Osteocyte (in vitro differentiated cells): ENCODE measurements around the gene PDZD2. TPM values are rescaled to one million over a fixed set of nuclear protein-coding genes. Genes with fewer than 3 reads are reported as not detected.

Experiments used
- DNase-seq: peaks from one replicate; pipeline ENCODE4 v3.0.0; 2021; ENCODE audit warnings: mixed read lengths; ENCODE audit not compliant: unreplicated experiment; ENCODE audit errors: extremely low spot score
- H3K27ac Mint-ChIP-seq: one replicate; pipeline ENCODE4 v1.8.0; 2021; ENCODE audit warnings: mild to moderate bottlenecking, mixed read lengths; ENCODE audit not compliant: unreplicated experiment
- H3K27me3 Mint-ChIP-seq: one replicate; pipeline ENCODE4 v1.8.0; 2021; ENCODE audit warnings: mixed read lengths; ENCODE audit not compliant: unreplicated experiment
- H3K36me3 Mint-ChIP-seq: one replicate; pipeline ENCODE4 v1.8.0; 2021; ENCODE audit warnings: mixed read lengths; ENCODE audit not compliant: unreplicated experiment
- H3K4me1 Mint-ChIP-seq: one replicate; pipeline ENCODE4 v1.8.0; 2021; ENCODE audit warnings: mixed read lengths; ENCODE audit not compliant: unreplicated experiment
- H3K4me3 Mint-ChIP-seq: one replicate; pipeline ENCODE4 v1.8.0; 2021; ENCODE audit warnings: mild to moderate bottlenecking, moderate library complexity, mixed read lengths; ENCODE audit not compliant: unreplicated experiment
- H3K9me3 Mint-ChIP-seq: one replicate; pipeline ENCODE4 v1.8.0; 2021; ENCODE audit warnings: mixed read lengths; ENCODE audit not compliant: unreplicated experiment
- total RNA-seq: library from RNA; stranded (reverse); gene quantifications from 2 replicates; pipeline ENCODE4 v1.2.1, GENCODE V29; 2021
- TF ChIP-seq, protein P1 (sequence below): fragments of 200-600 bp; sonication (generic); IDR thresholded peaks from 2 replicates; pipeline ENCODE4 v1.5.0; 2021; ENCODE audit warnings: antibody characterized with exemption, mild to moderate bottlenecking, moderate library complexity

Gene PDZD2
- total RNA-seq, 1 donor from 2014 or later = 2.3 TPM

- H3K27ac Mint-ChIP-seq = no peak overlapping the region
- H3K9me3 Mint-ChIP-seq = no peaks in the 10 kb centered on the region
- H3K36me3 Mint-ChIP-seq = no peaks in the 10 kb centered on the region
- DNase-seq = no peak
- TF ChIP-seq, protein P1, sequence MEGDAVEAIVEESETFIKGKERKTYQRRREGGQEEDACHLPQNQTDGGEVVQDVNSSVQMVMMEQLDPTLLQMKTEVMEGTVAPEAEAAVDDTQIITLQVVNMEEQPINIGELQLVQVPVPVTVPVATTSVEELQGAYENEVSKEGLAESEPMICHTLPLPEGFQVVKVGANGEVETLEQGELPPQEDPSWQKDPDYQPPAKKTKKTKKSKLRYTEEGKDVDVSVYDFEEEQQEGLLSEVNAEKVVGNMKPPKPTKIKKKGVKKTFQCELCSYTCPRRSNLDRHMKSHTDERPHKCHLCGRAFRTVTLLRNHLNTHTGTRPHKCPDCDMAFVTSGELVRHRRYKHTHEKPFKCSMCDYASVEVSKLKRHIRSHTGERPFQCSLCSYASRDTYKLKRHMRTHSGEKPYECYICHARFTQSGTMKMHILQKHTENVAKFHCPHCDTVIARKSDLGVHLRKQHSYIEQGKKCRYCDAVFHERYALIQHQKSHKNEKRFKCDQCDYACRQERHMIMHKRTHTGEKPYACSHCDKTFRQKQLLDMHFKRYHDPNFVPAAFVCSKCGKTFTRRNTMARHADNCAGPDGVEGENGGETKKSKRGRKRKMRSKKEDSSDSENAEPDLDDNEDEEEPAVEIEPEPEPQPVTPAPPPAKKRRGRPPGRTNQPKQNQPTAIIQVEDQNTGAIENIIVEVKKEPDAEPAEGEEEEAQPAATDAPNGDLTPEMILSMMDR = no peak
- H3K4me3 Mint-ChIP-seq = no peak overlapping the region
- peaks cover 19% of the 10 kb centered on the region for H3K4me1 Mint-ChIP-seq
- H3K27me3 Mint-ChIP-seq = peaks cover 14% of the 10 kb centered on the region
Measured at GRCh38 chr5:31866166-31866565, 227.2 kb downstream of the PDZD2 start.

DNA sequence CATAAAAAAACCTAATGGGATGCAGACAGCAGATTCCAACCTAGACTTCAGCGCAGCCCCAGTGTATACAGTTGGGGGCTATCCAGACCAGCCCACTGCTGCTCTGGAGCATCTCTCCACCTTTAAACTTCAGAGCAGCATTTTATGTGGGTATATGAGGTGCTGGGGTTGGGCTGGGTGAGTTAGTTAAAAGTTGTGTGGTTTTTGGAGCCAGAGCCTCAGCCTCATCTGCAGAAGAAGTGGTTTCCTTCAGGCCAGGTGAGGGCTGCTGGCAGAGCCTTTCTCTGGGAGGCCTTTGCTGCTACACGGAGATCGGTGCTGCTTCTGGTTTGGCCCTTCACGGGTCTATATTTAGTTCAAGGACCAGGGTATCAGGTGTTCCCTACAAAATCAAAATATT lies 228.3 kb downstream of the PDZD2 start:
- Mint-ChIP-seq H3K27ac (no peak overlapping the region), H3K27me3 (peaks cover 14% of the 10 kb centered on the region), H3K4me1 (peaks cover 19% of the 10 kb centered on the region), H3K4me3 (no peak overlapping the region), H3K36me3 (no peaks in the 10 kb centered on the region), H3K9me3 (no peaks in the 10 kb centered on the region)
- TF ChIP-seq, protein P1 = no peak
- DNase-seq = no peak

DNA sequence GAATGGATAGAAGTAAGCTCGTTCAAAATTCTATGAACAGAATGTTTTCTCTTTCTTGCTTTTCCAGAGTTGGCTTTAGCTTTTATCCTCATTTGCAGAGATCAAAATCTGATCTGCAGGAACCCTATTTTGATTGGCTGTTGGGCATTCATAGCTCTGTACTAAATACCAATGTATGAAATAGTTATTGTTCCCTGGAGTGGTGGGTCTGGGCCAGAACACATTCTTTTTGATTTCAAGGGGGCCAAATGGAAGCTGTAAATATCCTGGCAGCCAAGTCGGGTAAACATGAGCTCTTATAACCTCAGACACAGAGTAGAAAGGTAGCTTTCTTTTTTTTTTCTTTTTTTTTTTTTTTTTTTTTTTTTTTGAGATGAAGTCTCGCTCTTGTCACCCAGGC lies 241.5 kb downstream of the PDZD2 start:
- DNase-seq = no peak
- Mint-ChIP-seq H3K4me1 (peaks cover 6% of the 10 kb centered on the region), H3K27ac (no peak overlapping the region), H3K27me3 (no peaks in the 10 kb centered on the region), H3K9me3 (no peaks in the 10 kb centered on the region), H3K36me3 (no peaks in the 10 kb centered on the region), H3K4me3 (no peak overlapping the region)
- TF ChIP-seq, protein P1 = no peak

DNA sequence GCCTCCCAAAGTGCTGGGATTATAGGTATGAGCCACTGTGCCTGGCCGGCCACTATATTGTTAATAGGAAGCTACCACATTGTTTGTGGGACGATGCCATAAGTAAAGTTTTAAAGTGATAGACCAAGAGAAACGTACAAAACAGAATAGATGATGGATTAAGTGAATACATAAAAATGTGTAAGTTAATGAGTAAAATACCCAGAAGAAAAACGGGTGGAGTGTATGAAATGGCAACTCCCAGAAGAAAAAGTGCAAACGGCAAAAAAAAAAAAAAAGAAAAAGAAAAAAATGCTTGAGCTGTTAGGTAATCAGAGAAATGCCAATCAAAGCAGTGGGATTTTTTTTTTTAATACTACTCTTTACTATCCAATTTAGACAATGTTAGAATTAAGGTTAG lies 246.0 kb downstream of the PDZD2 start:
- Mint-ChIP-seq H3K27me3 (peaks cover 3% of the 10 kb centered on the region), H3K4me1 (peaks cover 11% of the 10 kb centered on the region)

GRCh38 chr5:31886206-31886605 lies 247.3 kb downstream of the PDZD2 start:
- Mint-ChIP-seq H3K4me3 (no peak overlapping the region), H3K4me1 (peaks cover 11% of the 10 kb centered on the region), H3K27me3 (peaks cover 3% of the 10 kb centered on the region), H3K36me3 (no peaks in the 10 kb centered on the region), H3K9me3 (no peaks in the 10 kb centered on the region), H3K27ac (no peak overlapping the region)
- DNase-seq = no peak
- TF ChIP-seq, protein P1 = no peak

More for the DNA sequence above, 246.0 kb downstream of the PDZD2 start:
- no peak for DNase-seq
- no peak overlapping the region for H3K27ac Mint-ChIP-seq
- H3K36me3 Mint-ChIP-seq = no peaks in the 10 kb centered on the region
- no peak overlapping the region for H3K4me3 Mint-ChIP-seq
- TF ChIP-seq, protein P1 = no peak
- no peaks in the 10 kb centered on the region for H3K9me3 Mint-ChIP-seq
